Fibroblast of lung (primary cell): ENCODE results near the gene SART3.
"Not testable (repeated sequence)": the region's sequence is repeated elsewhere in the genome, so short reads cannot be mapped to it uniquely, and the experiment has no call there.

Experiments used
- CTCF ChIP-seq, 2 donors: IDR thresholded peaks in 1 of 2; conservative IDR thresholded peaks in 1 of 2; 1 replicate in 1 of 2; 2 replicates in 1 of 2; pipeline ENCODE4 v1.5.1; 2011 to 2012; ENCODE audit warnings: low read length in 2 of 2, control low read depth in 1 of 2, inconsistent platforms in 1 of 2, low read depth in 1 of 2, mild to moderate bottlenecking in 1 of 2
- EZH2 ChIP-seq: IDR thresholded peaks from 2 replicates; pipeline ENCODE4 v1.5.1; 2012; ENCODE audit warnings: low read length, control low read depth, mild to moderate bottlenecking; ENCODE audit errors: missing control alignments

GRCh38 chr12:108487029-108487428 is 73.9 kb downstream of the SART3 start:
- not testable (repeated sequence) for TF ChIP-seq CTCF (conservative IDR thresholded peaks at IDR 0.05 in 1 of 2, IDR thresholded peaks at IDR 0.05 in 1 of 2; ENCODE audit: low read depth in 1 of 2, low read length in 2 of 2); EZH2
